GM12878 (cell line): ENCODE measurements around the gene ZNF280D.

Experiments used
- ATF3 ChIP-seq: IDR thresholded peaks from 2 replicates; pipeline ENCODE4 v1.6.1; 2011; ENCODE audit warnings: low read depth, mild to moderate bottlenecking, low read length, moderate library complexity, borderline replicate concordance; ENCODE audit errors: extremely low read depth
- CREM ChIP-seq: IDR thresholded peaks from 2 replicates; pipeline ENCODE4 v1.6.1; 2014; ENCODE audit warnings: antibody characterized with exemption, low read depth
- FOXK2 ChIP-seq: fragments of 450-650 bp; IDR thresholded peaks from 2 replicates; pipeline ENCODE4 v1.6.1; 2017; ENCODE audit warnings: mild to moderate bottlenecking, moderate library complexity
- MAX ChIP-seq: IDR thresholded peaks from 2 replicates; pipeline ENCODE4 v1.6.1; 2012; ENCODE audit warnings: low read depth, low read length, improper control_type of control experiment
- POLR2A ChIP-seq: IDR thresholded peaks from 2 replicates; pipeline ENCODE4 v1.6.1; 2011; ENCODE audit warnings: low read depth, mild to moderate bottlenecking, low read length
- POLR2AphosphoS5 ChIP-seq: IDR thresholded peaks from 2 replicates; pipeline ENCODE4 v1.6.1; 2011; ENCODE audit warnings: mild to moderate bottlenecking, low read length, inconsistent platforms
- RFX5 ChIP-seq: IDR thresholded peaks from 2 replicates; pipeline ENCODE4 v1.6.1; 2011; ENCODE audit warnings: low read depth, low read length, improper control_type of control experiment
- USF2 ChIP-seq: IDR thresholded peaks from 2 replicates; pipeline ENCODE4 v1.6.1; 2011; ENCODE audit warnings: low read depth, low read length, improper control_type of control experiment, borderline replicate concordance
- TF ChIP-seq, protein P1 (sequence below), 3 experiments: IDR thresholded peaks in 2 of 3; conservative IDR thresholded peaks in 1 of 3; 2 replicates each; pipeline ENCODE4 v1.5.1; 2011; ENCODE audit warnings: low read depth in 3 of 3, low read length in 3 of 3, mild to moderate bottlenecking in 3 of 3, control low read depth in 2 of 3, moderate library complexity in 2 of 3, inconsistent platforms in 1 of 3, mixed read lengths in 1 of 3; ENCODE audit not compliant: control insufficient read depth in 2 of 3, insufficient read depth in 1 of 3; ENCODE audit errors: extremely low read depth in 1 of 3

DNA sequence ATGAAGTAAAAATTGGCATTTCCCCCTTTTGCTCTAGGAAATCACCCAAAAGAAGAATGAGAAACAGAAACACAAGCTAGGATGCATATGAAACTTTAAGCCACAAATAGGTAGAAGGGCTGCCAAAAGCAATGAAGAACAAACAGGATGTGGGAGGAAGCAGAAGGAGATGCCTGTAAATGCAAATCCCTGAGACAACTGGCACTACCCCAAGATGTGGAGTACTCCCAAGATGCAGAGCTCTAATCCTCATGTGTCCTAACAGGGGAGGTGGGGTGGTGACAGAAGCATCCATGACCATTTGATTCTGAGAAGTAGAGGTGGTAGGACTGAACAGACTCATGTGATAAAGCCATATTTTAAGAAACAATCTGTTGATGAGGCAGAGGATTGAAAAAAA, 31.9 kb upstream of the ZNF280D start:
- TF ChIP-seq POLR2A = no peak
- TF ChIP-seq ATF3 = no peak
- no peak for TF ChIP-seq FOXK2
- no peak for TF ChIP-seq MAX
- no peak for TF ChIP-seq POLR2AphosphoS5
- TF ChIP-seq, protein P1, sequence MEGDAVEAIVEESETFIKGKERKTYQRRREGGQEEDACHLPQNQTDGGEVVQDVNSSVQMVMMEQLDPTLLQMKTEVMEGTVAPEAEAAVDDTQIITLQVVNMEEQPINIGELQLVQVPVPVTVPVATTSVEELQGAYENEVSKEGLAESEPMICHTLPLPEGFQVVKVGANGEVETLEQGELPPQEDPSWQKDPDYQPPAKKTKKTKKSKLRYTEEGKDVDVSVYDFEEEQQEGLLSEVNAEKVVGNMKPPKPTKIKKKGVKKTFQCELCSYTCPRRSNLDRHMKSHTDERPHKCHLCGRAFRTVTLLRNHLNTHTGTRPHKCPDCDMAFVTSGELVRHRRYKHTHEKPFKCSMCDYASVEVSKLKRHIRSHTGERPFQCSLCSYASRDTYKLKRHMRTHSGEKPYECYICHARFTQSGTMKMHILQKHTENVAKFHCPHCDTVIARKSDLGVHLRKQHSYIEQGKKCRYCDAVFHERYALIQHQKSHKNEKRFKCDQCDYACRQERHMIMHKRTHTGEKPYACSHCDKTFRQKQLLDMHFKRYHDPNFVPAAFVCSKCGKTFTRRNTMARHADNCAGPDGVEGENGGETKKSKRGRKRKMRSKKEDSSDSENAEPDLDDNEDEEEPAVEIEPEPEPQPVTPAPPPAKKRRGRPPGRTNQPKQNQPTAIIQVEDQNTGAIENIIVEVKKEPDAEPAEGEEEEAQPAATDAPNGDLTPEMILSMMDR (IDR thresholded peaks at IDR 0.05 in 2 of 3, conservative IDR thresholded peaks at IDR 0.05 in 1 of 3; ENCODE audit: control insufficient read depth in 2 of 3, extremely low read depth in 1 of 3, insufficient read depth in 1 of 3, low read depth in 3 of 3, low read length in 3 of 3) = no peak
- TF ChIP-seq RFX5 = no peak
- no peak for TF ChIP-seq CREM
- no peak for TF ChIP-seq USF2
